Activated CD4-positive, alpha-beta T cell treated with anti-CD3 and anti-CD28 coated beads for 48 hours (primary cell): Measurements from ENCODE around the gene PNPO.
"Not testable (repeated sequence)": the region's sequence is repeated elsewhere in the genome, so short reads cannot be mapped to it uniquely, and the experiment has no call there.

Experiments used
- DNase-seq: peaks from one replicate; pipeline ENCODE4 v3.0.0-alpha.2; 2020

The PNPO gene

GRCh38 chr17:47980541-47980940 lies 39.2 kb downstream of the PNPO start:
- no peak for DNase-seq

- DNase-seq: no peak
Observed at GRCh38 chr17:47981462-47981861, 40.1 kb downstream of the PNPO start.

GRCh38 chr17:47982091-47982617 lies 40.8 kb downstream of the PNPO start:
- no peak for DNase-seq

- DNase-seq: no peak
Observed at GRCh38 chr17:47982645-47983390, 41.4 kb downstream of the PNPO start.

- no peak for DNase-seq
Observed at GRCh38 chr17:47983492-47984223, 42.3 kb downstream of the PNPO start.

GRCh38 chr17:47986520-47986919 lies 45.1 kb downstream of the PNPO start:
- DNase-seq: no peak

- no peak for DNase-seq
Observed at GRCh38 chr17:47987240-47987835, 46.0 kb downstream of the PNPO start.

GRCh38 chr17:47988445-47988844 lies 47.1 kb downstream of the PNPO start:
- not testable (repeated sequence) for DNase-seq

- no peak for DNase-seq
Observed at GRCh38 chr17:47989159-47989558, 47.8 kb downstream of the PNPO start.

GRCh38 chr17:47989700-47990099 lies 48.3 kb downstream of the PNPO start:
- DNase-seq: no peak

- DNase-seq: no peak
Observed at GRCh38 chr17:47990962-47991731, 49.8 kb downstream of the PNPO start.

- no peak for DNase-seq
Observed at GRCh38 chr17:47992216-47992615, 50.8 kb downstream of the PNPO start.

GRCh38 chr17:47993031-47993564 lies 51.7 kb downstream of the PNPO start:
- no peak for DNase-seq

GRCh38 chr17:47993964-47994363 lies 52.6 kb downstream of the PNPO start:
- DNase-seq: no peak

- no peak for DNase-seq
Observed at GRCh38 chr17:47994724-47995123, 53.4 kb downstream of the PNPO start.

GRCh38 chr17:47995241-47995935 lies 54.0 kb downstream of the PNPO start:
- no peak for DNase-seq

GRCh38 chr17:47996201-47996600 lies 54.8 kb downstream of the PNPO start:
- DNase-seq: no peak

GRCh38 chr17:47997586-47997985 lies 56.2 kb downstream of the PNPO start:
- no peak for DNase-seq

GRCh38 chr17:47998044-47998443 lies 56.7 kb downstream of the PNPO start:
- DNase-seq: no peak
